ENCODE results near the gene CIAO1. TPM values are rescaled to one million over a fixed set of nuclear protein-coding genes. Genes with fewer than 3 reads are reported as not detected.

The CIAO1 gene
- total RNA-seq, 1 experiment from 2014 or later = 120 TPM

DNA sequence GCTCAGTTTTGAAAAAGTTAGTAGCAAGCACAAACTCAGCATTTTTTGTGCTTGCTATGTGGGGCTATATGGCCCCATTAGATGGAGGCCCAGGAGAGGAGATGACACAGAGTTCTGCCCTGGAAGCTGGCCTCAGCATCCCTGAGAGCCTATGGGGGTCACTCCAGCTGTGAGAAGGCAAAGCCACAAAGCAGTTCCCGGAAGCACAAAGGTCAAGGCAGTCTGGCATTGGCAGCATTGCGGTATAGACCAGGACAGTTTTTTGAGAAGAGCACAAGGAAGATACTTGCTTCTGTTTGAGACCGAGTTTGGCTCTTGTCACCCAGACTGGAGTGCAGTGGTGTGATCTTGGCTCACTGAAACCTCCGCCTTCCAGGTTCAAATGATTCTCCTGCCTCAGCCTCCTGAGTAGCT is 51.6 kb downstream of the CIAO1 start:
- no peak for DNase-seq (ENCODE audit: low spot score)
- in situ Hi-C loops (cut with HindIII; ENCODE audit: low sequenced_read_pairs) = no loop called here

DNA sequence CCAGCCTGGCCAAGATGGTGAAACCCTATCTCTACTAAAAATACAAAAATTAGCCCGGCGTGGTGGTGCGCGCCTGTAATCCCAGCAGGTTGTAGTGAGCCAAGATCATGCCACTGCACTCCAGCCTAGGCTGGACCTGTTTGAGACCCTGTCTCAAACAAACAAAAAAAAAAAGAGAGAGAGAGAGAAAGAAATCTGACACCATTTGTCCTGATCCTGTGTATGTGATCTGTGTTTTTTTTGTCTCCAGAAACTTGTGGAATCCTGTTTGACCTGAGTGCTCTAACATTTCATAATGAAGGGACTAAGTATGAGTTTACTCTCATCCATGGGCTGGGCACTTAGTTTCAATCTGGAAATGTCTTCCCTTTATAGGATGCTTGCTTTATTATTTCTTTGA is 52.7 kb downstream of the CIAO1 start:
- in situ Hi-C loops (cut with HindIII; ENCODE audit: low sequenced_read_pairs) = no loop called here
- no peak for DNase-seq (ENCODE audit: low spot score)

DNA sequence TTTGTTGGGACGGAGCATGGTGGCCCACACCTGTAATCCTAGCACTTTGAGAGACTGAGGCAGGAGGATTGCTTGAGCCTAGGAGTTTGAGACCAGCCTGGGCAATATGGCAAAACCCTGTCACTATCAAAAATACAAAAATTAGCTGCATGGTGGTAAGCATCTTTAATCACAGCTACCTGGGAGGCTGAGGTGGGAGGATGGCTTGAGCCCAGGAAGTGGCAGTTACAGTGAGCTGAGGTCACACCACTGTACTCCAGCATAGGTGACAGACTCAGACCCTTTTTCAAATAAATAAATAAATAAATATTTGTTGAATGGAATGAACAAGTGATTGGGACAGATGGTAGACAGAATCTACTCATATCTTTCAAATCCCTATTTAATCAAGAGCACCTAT is 53.4 kb downstream of the CIAO1 start:
- in situ Hi-C loops (cut with HindIII; ENCODE audit: low sequenced_read_pairs) = no loop called here
- no peak for DNase-seq (ENCODE audit: low spot score)

GRCh38 chr2:96320326-96320725 is 54.3 kb downstream of the CIAO1 start:
- in situ Hi-C loops (cut with HindIII; ENCODE audit: low sequenced_read_pairs) = no loop called here
- DNase-seq (ENCODE audit: low spot score) = no peak

GRCh38 chr2:96320728-96321622 is 55.0 kb downstream of the CIAO1 start:
- in situ Hi-C loops (cut with HindIII; ENCODE audit: low sequenced_read_pairs) = no loop called here
- peak; percentile 76 for DNase-seq (ENCODE audit: low spot score)

Other genes starting within 250 kb of the CIAO1 start
- gene GPAT2, start 231.3 kb upstream of the CIAO1 start, total RNA-seq (2014; rRNA removed; shearing (Covaris generic)) = not detected in 2 replicates
- 0.37 TPM in 1 of 2 replicates, not detected in the other for gene ADRA2B, start 149.7 kb upstream of the CIAO1 start, total RNA-seq (2014; rRNA removed; shearing (Covaris generic))
- gene ASTL, start 127.7 kb upstream of the CIAO1 start, total RNA-seq (2014; rRNA removed; shearing (Covaris generic)) = 2.6 TPM in 1 of 2 replicates, not detected in the other
- 37.2 and 44.4 TPM in 2 replicates for gene DUSP2, start 120.8 kb upstream of the CIAO1 start, total RNA-seq (2014; rRNA removed; shearing (Covaris generic))
- 117 and 144 TPM in 2 replicates for gene STARD7, start 57.4 kb upstream of the CIAO1 start, total RNA-seq (2014; rRNA removed; shearing (Covaris generic))
- gene TMEM127, start 228 bp upstream of the CIAO1 start, total RNA-seq (2014; rRNA removed; shearing (Covaris generic)) = 6.9 and 8.1 TPM in 2 replicates
- gene SNRNP200, start 39.3 kb downstream of the CIAO1 start, total RNA-seq (2014; rRNA removed; shearing (Covaris generic)) = 79.0 and 89.2 TPM in 2 replicates
- 26.8 and 32.3 TPM in 2 replicates for gene ITPRIPL1, start 59.1 kb downstream of the CIAO1 start, total RNA-seq (2014; rRNA removed; shearing (Covaris generic))
- gene NCAPH, start 69.5 kb downstream of the CIAO1 start, total RNA-seq (2014; rRNA removed; shearing (Covaris generic)) = 55.2 and 56.8 TPM in 2 replicates
- gene NEURL3, start 239.1 kb downstream of the CIAO1 start, total RNA-seq (2014; rRNA removed; shearing (Covaris generic)) = not detected in 2 replicates